GM12891 (cell line): Measurements from ENCODE around the gene FAM43A.

ENCODE experiments used
- DNase-seq: peaks from one replicate; pipeline ENCODE4 v3.0.0; 2011; ENCODE audit warnings: low spot score; ENCODE audit not compliant: insufficient read length
- FAIRE-seq: peaks from 2 replicates; lab custom pipeline; 2011; peaks lifted over from hg19 to GRCh38; lab: Jason Lieb, UNC
- PAX5 ChIP-seq: IDR thresholded peaks from 2 replicates; pipeline ENCODE4 v1.6.1; 2011; ENCODE audit warnings: low read length, moderate library complexity, mild to moderate bottlenecking; ENCODE audit not compliant: insufficient read depth, severe bottlenecking
- POLR2A ChIP-seq: IDR thresholded peaks from 2 replicates; pipeline ENCODE4 v1.6.1; 2011; ENCODE audit warnings: low read depth, low read length, control low read depth
- POLR2AphosphoS5 ChIP-seq: IDR thresholded peaks from 2 replicates; pipeline ENCODE4 v1.6.1; 2011; ENCODE audit warnings: low read depth, low read length, control low read depth
- POU2F2 ChIP-seq: IDR thresholded peaks from 2 replicates; pipeline ENCODE4 v1.6.1; 2011; ENCODE audit warnings: low read depth, mild to moderate bottlenecking, control low read depth, low read length, moderate library complexity
- SPI1 ChIP-seq: IDR thresholded peaks from 2 replicates; pipeline ENCODE4 v1.6.1; 2011; ENCODE audit warnings: low read depth, low read length, control low read depth
- TAF1 ChIP-seq: IDR thresholded peaks from 2 replicates; pipeline ENCODE4 v1.6.1; 2011; ENCODE audit warnings: low read depth, low read length, control low read depth

FAM43A gene

GRCh38 chr3:194715022-194715800 is 29.5 kb downstream of the FAM43A start:
- no peak for DNase-seq
- FAIRE-seq, result no peak

GRCh38 chr3:194718079-194718478 is 32.4 kb downstream of the FAM43A start:
- FAIRE-seq, result no peak
- no peak for DNase-seq

More at GRCh38 chr3:194715022-194715800, 29.5 kb downstream of the FAM43A start:
- TF ChIP-seq POLR2AphosphoS5 (no peak), PAX5 (no peak), POLR2A (no peak), POU2F2 (no peak), TAF1 (no peak), SPI1 (no peak)

GRCh38 chr3:194720048-194720447 is 34.4 kb downstream of the FAM43A start:
- no peak for FAIRE-seq
- DNase-seq, result no peak
- TF ChIP-seq POLR2A (no peak), POU2F2 (no peak), POLR2AphosphoS5 (no peak), PAX5 (no peak), SPI1 (no peak), TAF1 (no peak)

More at GRCh38 chr3:194718079-194718478, 32.4 kb downstream of the FAM43A start:
- no peak for TF ChIP-seq POU2F2
- no peak for TF ChIP-seq TAF1
- no peak for TF ChIP-seq POLR2AphosphoS5
- TF ChIP-seq PAX5, result no peak
- TF ChIP-seq SPI1, result no peak
- TF ChIP-seq POLR2A, result no peak

DNA sequence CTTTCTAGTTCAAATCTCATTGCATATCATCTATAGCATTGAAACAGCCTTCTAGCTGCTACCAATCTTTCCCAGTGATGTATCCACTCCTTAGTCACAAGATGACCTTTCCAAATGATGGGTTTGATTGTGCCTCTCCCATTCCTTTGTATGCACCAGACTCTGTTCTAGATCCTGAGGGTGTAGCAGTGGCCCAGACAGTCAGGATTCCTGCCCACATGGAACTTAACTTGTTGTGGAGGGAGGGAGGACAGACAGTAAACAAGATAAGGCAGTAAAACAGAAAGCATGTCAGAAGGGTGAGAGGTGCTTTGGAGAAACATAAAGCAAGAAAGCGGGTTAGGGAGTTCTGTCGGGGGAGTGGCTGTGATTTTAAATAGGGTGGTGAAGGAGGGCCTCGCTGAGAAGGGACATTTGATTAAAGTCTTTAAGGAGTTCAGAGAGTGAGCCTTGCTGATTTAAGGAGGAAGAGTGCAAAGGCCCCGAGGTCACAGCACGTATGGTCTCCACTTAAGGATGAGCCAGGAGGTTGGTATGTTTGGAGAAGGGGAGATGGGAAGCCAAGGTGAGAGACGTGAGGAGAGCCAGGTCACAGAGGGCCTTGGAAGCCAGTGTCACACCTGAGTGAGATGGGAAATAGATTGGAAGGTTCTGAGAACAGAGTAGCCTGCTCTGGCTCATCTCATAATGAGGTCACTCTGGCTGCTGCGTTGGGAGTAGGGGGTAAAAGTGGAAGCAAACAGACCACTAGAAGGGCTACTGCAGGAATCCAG is 38.3 kb downstream of the FAM43A start:
- no peak for FAIRE-seq
- TF ChIP-seq PAX5, result no peak
- TF ChIP-seq POLR2AphosphoS5, result no peak
- TF ChIP-seq SPI1, result no peak
- TF ChIP-seq POLR2A, result no peak
- no peak for TF ChIP-seq TAF1
- no peak for TF ChIP-seq POU2F2
- DNase-seq, result no peak

GRCh38 chr3:194725346-194725745 is 39.7 kb downstream of the FAM43A start:
- no peak for FAIRE-seq
- TF ChIP-seq TAF1, result no peak
- TF ChIP-seq POLR2AphosphoS5, result no peak
- TF ChIP-seq PAX5, result no peak
- TF ChIP-seq SPI1, result no peak
- TF ChIP-seq POLR2A, result no peak
- no peak for TF ChIP-seq POU2F2

DNA sequence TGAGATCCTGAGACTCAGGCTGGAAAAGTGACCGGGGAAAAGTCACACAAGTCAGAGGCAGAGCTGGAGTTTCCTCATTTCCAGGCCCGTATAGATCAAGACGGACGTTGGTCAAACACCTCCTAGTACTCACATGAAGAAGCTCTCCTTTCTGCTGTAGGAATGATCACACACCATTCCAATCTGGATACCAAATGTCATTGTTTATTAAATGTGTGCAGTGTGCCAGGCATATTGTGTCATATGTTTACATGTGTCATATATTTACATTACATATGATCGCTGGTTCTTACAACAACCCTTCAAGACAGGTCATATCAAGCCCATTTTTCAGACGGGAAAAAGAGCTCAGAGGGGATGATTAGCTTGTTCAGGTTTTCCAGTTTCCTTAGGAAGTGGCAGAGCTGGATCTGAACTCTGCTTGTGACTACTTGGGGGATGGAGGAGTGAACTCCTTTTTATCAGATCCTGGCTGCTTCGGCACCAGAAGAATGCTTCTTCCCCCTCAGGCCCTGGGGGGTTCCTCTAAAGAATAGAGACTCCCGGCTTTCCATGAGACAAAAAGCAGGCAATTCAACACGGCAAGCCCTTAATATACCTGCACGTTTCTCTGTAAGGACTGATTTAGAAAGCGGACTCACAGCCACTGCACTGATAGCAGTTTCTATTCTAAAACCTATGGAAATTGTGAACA is 41.9 kb downstream of the FAM43A start:
- DNase-seq (no peak), FAIRE-seq (no peak)
- no peak for TF ChIP-seq TAF1
- TF ChIP-seq POLR2AphosphoS5, result no peak
- no peak for TF ChIP-seq POU2F2
- no peak for TF ChIP-seq SPI1
- TF ChIP-seq POLR2A, result no peak
- TF ChIP-seq PAX5, result no peak

More at GRCh38 chr3:194725346-194725745, 39.7 kb downstream of the FAM43A start:
- no peak for DNase-seq

DNA sequence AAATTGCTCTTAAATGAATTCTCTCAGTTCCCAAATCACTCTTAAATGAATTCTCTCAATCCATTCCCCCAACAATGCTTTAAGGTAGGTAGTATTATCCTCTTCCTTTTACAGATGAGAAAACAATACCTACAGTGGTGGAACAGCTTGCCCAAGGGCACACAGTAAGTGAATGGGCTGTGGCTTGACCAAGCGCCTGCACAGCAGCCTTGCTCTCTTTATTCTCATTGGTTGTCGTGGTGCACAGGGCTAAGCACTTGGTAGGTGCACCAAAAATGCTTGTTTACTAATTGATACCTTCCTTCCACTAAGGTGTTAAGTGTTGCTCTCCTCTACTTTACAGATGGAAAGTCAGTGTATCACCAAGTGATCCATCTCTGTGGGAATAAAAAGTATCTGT is 43.3 kb downstream of the FAM43A start:
- FAIRE-seq (no peak), DNase-seq (no peak)
- TF ChIP-seq POLR2A, result no peak

DNA sequence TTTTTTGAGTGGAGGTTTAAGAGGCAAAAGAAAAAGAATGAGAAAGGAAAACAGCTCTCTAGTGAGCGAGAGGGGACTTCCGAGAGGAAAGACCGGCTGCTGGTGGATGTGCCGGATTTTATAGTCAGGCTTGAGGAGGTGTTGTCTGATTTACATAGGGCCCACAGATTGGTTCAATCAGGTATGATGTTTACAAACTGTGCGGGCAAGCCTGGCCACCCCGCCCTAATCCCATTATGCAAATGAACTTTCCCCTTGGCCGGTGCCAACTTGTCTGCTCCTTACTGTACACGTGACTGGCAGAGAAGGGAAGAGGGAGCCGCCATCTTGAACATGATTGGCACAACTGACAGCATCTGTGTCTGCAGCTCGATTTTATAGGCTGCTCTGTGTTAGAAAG is 44.7 kb downstream of the FAM43A start:
- FAIRE-seq (no peak), DNase-seq (no peak)
- TF ChIP-seq POLR2AphosphoS5, result no peak
- no peak for TF ChIP-seq TAF1
- no peak for TF ChIP-seq POU2F2
- no peak for TF ChIP-seq SPI1
- TF ChIP-seq PAX5, result no peak
- no peak for TF ChIP-seq POLR2A
